HL-60 (cell line): Measurements from ENCODE around the gene PITPNB.

Experiments
- DNase-seq, 2 experiments: peaks; one replicate each; pipeline ENCODE4 v3.0.0-alpha.2; 2010 to 2020; ENCODE audit warnings: low read depth in 1 of 2, low spot score in 1 of 2
- H3K27ac ChIP-seq: fragments of 250-450 bp; sonication (Bioruptor Pico); replicated peaks from 2 replicates; pipeline ENCODE4 v1.5.1; 2020; ENCODE audit warnings: mild to moderate bottlenecking, moderate library complexity
- H3K27me3 ChIP-seq: fragments of 250-450 bp; sonication (Bioruptor Pico); 2 replicates; pipeline ENCODE4 v1.5.1; 2021; ENCODE audit warnings: mild to moderate bottlenecking, moderate library complexity; ENCODE audit not compliant: insufficient read depth, poor library complexity, severe bottlenecking
- H3K4me3 ChIP-seq: replicated peaks from 2 replicates; pipeline ENCODE4 v1.5.1; 2011; ENCODE audit warnings: mild to moderate bottlenecking, control low read depth, low read length; ENCODE audit not compliant: insufficient read depth
- CTCF ChIP-seq: IDR thresholded peaks from one replicate; pipeline ENCODE4 v1.5.1; 2011; ENCODE audit warnings: low read length, control low read depth, inconsistent platforms; ENCODE audit not compliant: insufficient read depth
- GABPA ChIP-seq: IDR thresholded peaks from 2 replicates; pipeline ENCODE4 v1.6.1; 2012; ENCODE audit warnings: low read depth
- POLR2AphosphoS5 ChIP-seq: IDR thresholded peaks from 2 replicates; pipeline ENCODE4 v1.6.1; 2012; ENCODE audit warnings: low read depth
- REST ChIP-seq: IDR thresholded peaks from 2 replicates; pipeline ENCODE4 v1.6.1; 2012; ENCODE audit warnings: low read depth; ENCODE audit not compliant: insufficient replicate concordance
- SPI1 ChIP-seq: IDR thresholded peaks from 2 replicates; pipeline ENCODE4 v1.6.1; 2012; ENCODE audit warnings: low read depth, mild to moderate bottlenecking, borderline replicate concordance

PITPNB gene

DNA sequence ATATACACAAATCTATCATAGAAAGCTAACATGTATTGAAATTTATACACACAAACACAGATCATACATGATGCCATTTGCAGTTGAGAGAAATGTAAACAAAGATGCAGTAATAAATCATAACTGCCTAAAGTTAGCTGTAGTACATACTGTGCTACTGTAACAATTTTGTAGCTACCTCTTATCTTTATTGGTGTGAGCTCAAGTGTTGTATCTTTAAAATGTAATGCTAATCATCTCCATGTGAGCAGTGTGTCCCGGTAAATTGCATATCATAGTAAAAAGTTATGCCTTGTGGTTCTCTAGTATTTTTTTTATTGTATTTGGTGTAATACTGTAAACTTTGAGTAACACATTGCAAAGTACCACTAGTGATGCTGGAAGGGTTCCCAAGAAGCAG is 16.8 kb upstream of the PITPNB start:
- Histone ChIP-seq H3K27ac (no peak overlapping the region), H3K4me3 (no peak overlapping the region), H3K27me3 (no peaks in the 10 kb centered on the region)
- TF ChIP-seq REST (no peak), CTCF (no peak), GABPA (no peak), POLR2AphosphoS5 (no peak)
- no peak for DNase-seq

DNA sequence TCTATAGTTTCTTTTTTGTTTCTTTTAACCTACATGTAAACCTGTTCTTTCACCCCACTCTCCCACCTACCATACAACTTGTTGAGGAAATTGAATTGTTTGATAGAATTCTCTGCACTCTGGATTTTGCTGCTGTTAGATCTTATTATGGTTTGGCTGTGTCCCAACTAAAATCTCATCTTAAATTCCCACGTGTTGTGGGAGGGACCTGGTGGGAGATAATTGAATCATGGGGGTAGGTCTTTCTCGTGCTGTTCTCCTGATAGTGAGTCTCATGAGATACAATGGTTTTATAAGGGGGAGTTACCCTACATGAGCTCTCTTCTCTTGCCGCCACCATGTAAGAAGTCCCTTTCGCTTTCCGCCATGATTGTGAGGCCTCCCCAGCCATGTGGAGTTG is 15.0 kb upstream of the PITPNB start:
- H3K27ac ChIP-seq = no peak overlapping the region
- TF ChIP-seq SPI1 = no peak
- no peak for TF ChIP-seq REST
- no peak for TF ChIP-seq CTCF
- no peak for TF ChIP-seq POLR2AphosphoS5
- no peak for TF ChIP-seq GABPA
- DNase-seq = no peak
- H3K27me3 ChIP-seq = no peaks in the 10 kb centered on the region
- H3K4me3 ChIP-seq = no peak overlapping the region

DNA sequence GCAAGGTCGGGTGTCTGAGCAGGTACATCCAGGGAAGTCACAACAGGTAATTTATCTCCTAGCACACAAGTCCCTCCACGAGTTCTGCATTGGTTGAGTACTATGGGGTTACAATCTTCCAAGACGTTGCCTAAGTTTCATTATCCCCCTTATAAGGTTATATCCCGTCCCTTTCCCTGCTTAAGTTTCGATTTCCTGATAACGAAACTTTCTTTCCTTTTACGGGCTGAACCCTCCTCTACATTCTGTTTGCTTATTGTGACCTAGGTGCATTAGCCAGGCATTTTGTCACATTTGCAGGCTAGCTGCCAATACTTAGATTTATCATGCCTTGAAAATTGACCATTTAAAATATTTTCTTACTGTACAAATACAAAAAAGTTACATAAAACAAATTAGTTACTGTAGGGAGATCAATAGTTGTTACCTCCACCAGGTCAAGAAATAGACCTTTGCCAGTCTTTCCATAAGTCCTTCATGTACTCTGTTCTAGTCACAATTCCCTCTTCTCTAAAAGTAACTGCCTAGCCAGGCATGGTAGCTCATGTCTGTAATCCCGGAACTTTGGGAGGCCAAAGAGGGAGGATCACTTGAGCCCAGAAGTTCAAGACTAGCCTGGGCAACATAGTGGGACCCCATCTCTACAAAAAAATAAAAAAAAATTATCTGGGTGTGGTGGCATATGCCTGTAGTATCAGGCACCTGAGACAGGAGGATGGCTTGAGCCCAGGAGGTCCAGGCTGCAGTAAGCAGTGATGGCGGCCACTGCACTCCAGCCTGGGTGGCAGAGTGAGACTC is 14.3 kb upstream of the PITPNB start:
- no peak for TF ChIP-seq POLR2AphosphoS5
- no peak for TF ChIP-seq SPI1
- TF ChIP-seq REST = no peak
- TF ChIP-seq CTCF = no peak
- no peak for TF ChIP-seq GABPA
- no peaks in the 10 kb centered on the region for H3K27me3 ChIP-seq

More for the DNA sequence above, 14.3 kb upstream of the PITPNB start:
- no peak overlapping the region for H3K27ac ChIP-seq
- H3K4me3 ChIP-seq = no peak overlapping the region
- DNase-seq = no peak
